Measurements from ENCODE around the gene MYO15A.

MYO15A gene

DNA sequence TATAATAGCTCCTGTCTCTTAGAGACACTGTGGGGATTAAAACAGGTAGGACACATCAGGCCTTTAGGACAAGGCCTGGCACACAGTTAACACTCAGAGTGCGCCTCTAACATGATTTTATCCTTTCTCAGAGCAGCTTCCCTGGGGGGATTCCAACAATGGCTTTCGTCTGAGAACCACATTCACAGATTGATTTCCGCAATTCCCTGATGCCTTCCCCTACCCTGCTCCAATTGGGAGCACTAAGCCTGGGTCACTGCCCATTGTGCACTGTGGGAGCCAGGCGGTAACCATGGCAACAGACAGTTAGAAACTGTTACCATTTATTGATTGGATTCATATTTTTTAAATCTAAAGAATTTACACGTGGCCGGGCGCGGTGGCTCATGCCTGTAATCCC, 69.2 kb downstream of the MYO15A start:
- Histone ChIP-seq H3K27ac (no peak overlapping the region), H3K9me3 (no peaks in the 10 kb centered on the region), H3K36me3 (no peaks in the 10 kb centered on the region), H3K4me3 (no peak overlapping the region), H3K4me1 (peaks cover 0 to 9% (median 8%) of the 10 kb centered on the region in 4 donors), H3K27me3 (no peaks in the 10 kb centered on the region)
- intact Hi-C loops (cut with DNase I; ENCODE audit: low total_unique reads) = no loop called here
- DNase-seq = no peak
- TF ChIP-seq, protein P1, sequence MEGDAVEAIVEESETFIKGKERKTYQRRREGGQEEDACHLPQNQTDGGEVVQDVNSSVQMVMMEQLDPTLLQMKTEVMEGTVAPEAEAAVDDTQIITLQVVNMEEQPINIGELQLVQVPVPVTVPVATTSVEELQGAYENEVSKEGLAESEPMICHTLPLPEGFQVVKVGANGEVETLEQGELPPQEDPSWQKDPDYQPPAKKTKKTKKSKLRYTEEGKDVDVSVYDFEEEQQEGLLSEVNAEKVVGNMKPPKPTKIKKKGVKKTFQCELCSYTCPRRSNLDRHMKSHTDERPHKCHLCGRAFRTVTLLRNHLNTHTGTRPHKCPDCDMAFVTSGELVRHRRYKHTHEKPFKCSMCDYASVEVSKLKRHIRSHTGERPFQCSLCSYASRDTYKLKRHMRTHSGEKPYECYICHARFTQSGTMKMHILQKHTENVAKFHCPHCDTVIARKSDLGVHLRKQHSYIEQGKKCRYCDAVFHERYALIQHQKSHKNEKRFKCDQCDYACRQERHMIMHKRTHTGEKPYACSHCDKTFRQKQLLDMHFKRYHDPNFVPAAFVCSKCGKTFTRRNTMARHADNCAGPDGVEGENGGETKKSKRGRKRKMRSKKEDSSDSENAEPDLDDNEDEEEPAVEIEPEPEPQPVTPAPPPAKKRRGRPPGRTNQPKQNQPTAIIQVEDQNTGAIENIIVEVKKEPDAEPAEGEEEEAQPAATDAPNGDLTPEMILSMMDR (IDR thresholded peaks at IDR 0.05) = no peak

DNA sequence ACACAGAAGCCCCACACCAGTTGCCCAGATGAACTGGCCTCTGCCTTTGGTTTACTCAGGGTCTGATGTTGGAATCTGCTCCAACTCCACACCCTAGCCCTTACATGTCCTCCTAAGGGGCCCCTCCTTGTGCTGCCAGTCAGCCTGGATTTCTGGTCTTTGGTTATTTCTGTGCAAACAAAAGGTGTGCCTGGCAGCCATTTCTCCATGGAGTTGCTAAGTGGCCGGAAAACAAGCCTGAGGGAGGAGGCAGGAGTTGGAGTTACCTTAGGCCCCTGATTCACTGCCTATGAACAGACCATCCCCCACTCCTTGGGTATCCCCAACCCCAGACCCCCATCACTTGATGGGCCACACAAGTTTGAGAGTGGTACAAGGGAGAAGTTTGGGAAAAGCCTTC, 70.6 kb downstream of the MYO15A start:
- H3K36me3 ChIP-seq = no peaks in the 10 kb centered on the region

DNA sequence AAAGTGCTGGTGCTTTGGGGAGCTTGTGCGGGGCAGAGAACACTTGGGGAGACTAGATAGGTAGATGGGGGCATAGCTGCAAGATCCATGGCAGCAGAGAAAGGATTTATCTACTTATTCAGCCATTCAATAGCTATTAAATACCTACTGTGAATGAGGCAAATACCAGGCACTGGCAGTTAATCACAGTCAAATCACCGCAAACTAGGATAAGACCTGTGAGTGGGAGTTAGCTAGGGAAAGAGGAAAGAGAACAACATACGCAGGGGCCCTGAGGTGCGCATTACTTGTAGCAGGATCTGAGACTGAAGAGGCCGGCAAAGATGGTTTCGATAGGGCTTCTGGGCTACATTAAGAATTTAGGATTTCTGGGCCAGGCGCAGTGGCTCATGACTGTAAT, 71.2 kb downstream of the MYO15A start:
- Histone ChIP-seq H3K27ac (no peak overlapping the region), H3K4me3 (no peak overlapping the region), H3K27me3 (no peaks in the 10 kb centered on the region), H3K36me3 (no peaks in the 10 kb centered on the region), H3K4me1 (peaks cover 0 to 9% (median 8%) of the 10 kb centered on the region in 4 donors), H3K9me3 (no peaks in the 10 kb centered on the region)
- no peak for DNase-seq
- intact Hi-C loops (cut with DNase I; ENCODE audit: low total_unique reads) = no loop called here
- TF ChIP-seq, protein P1 (IDR thresholded peaks at IDR 0.05) = no peak

More for the DNA sequence above, 70.6 kb downstream of the MYO15A start:
- Histone ChIP-seq H3K4me3 (no peak overlapping the region), H3K4me1 (peaks cover 0 to 9% (median 8%) of the 10 kb centered on the region in 4 donors), H3K9me3 (no peaks in the 10 kb centered on the region), H3K27ac (no peak overlapping the region), H3K27me3 (no peaks in the 10 kb centered on the region)
- no peak for DNase-seq
- TF ChIP-seq, protein P1 (IDR thresholded peaks at IDR 0.05) = no peak
- intact Hi-C loops (cut with DNase I; ENCODE audit: low total_unique reads) = no loop called here

DNA sequence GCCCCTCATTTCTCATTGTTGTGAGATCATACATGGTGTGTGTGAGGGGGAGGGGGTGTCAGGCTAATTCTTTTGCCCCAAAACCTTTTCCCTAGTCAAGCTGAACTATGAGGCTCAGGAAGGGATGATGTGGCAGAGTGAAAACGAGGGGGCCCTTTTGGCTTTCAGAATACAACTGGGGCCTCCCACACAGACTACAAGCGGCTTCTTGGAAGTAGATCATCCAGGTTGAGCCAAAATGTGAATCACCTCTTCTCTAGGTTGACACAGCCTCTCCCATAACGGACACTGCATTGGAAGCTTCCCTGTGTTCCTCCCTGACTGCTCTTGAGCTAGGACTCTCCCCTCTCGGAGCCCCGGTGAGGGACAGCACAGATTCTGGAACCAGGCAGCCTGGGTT, 72.8 kb downstream of the MYO15A start:
- Histone ChIP-seq H3K4me1 (peaks cover 0 to 21% (median 18%) of the 10 kb centered on the region in 4 donors), H3K36me3 (no peaks in the 10 kb centered on the region), H3K4me3 (no peak overlapping the region), H3K9me3 (no peaks in the 10 kb centered on the region), H3K27ac (peak overlapping the region; percentile 98 to 100), H3K27me3 (no peaks in the 10 kb centered on the region)
- TF ChIP-seq, protein P1 (IDR thresholded peaks at IDR 0.05) = no peak
- DNase-seq = no peak
- intact Hi-C loops (cut with DNase I; ENCODE audit: low total_unique reads) = no loop called here

DNA sequence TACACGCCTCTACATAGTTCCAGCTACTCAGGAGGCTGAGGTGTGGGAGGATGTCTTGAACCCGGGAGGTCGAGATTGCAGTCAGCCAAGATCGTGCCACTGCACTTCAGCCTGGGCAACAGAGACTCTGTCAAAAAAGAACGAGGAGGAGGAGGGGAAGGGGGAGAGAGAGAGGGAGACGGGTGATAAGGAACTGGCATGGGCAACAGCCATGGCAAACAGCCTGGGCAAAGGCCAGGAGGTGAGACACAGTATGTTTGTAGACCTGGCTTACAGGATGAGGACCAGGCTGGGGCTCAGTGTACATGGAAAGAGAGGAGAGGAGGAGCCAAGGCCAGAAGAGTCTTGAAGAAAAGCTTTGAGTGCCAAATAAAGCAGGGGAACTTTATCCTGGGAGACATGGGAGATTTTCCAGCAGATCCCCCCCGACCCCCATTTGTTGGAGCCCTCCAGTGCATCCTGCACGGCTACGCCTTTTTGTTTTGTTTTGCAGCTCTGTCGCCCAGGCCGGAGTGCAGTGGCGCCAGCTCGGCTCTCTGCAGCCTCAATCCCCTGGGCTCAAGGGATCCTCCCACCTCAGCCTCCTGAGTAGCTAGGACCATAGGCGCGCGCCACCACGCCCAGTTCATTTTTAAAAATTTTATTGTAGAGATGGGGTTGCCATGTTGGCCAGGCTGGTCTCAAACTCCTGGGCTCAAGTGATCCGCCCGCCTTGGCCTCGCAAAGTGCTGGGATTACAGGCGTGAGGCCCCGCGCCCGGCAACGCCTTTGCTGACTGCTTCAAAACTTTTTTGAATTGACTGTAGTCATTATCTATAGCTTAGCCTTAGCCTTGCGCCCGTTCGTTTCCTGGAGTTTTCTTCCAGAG, 73.8 kb downstream of the MYO15A start:
- H3K27me3 ChIP-seq = no peaks in the 10 kb centered on the region
- H3K36me3 ChIP-seq = no peaks in the 10 kb centered on the region
- DNase-seq = peak; percentile 34 to 72
- TF ChIP-seq, protein P1 (IDR thresholded peaks at IDR 0.05) = no peak
- intact Hi-C loops (cut with DNase I; ENCODE audit: low total_unique reads) = no loop called here
- peak overlapping the region; percentile 98 to 100 for H3K27ac ChIP-seq
- H3K4me1 ChIP-seq = peaks cover 0 to 31% (median 26%) of the 10 kb centered on the region in 4 donors
- peak overlapping the region; percentile 88 to 99 for H3K4me3 ChIP-seq
- no peaks in the 10 kb centered on the region for H3K9me3 ChIP-seq
